GM12864 (cell line): ENCODE measurements around the gene HOXD8.

Experiments used
- DNase-seq: peaks from one replicate; pipeline ENCODE4 v3.0.0-alpha.2; 2011; ENCODE audit warnings: low read depth
- H3K4me3 ChIP-seq: 2 replicates; pipeline ENCODE4 v1.5.1; 2011; ENCODE audit warnings: mild to moderate bottlenecking, low read depth, low read length, control low read depth
- TF ChIP-seq, protein P1 (sequence below): IDR thresholded peaks from 2 replicates; pipeline ENCODE4 v1.5.1; 2011; ENCODE audit warnings: low read depth, mild to moderate bottlenecking, moderate library complexity, low read length, control low read depth, inconsistent platforms; ENCODE audit errors: missing control alignments

The HOXD8 gene

GRCh38 chr2:176099728-176100546 lies 29.6 kb upstream of the HOXD8 start, which contains the start of gene HOXD12:
TSS of gene HOXD12 (plus strand) at chr2:176099795. CDS start at chr2:176099802, 7 bp downstream.
- DNase-seq = no peak
- no peak within 1 kb of the TSS for H3K4me3 ChIP-seq
- TF ChIP-seq, protein P1, sequence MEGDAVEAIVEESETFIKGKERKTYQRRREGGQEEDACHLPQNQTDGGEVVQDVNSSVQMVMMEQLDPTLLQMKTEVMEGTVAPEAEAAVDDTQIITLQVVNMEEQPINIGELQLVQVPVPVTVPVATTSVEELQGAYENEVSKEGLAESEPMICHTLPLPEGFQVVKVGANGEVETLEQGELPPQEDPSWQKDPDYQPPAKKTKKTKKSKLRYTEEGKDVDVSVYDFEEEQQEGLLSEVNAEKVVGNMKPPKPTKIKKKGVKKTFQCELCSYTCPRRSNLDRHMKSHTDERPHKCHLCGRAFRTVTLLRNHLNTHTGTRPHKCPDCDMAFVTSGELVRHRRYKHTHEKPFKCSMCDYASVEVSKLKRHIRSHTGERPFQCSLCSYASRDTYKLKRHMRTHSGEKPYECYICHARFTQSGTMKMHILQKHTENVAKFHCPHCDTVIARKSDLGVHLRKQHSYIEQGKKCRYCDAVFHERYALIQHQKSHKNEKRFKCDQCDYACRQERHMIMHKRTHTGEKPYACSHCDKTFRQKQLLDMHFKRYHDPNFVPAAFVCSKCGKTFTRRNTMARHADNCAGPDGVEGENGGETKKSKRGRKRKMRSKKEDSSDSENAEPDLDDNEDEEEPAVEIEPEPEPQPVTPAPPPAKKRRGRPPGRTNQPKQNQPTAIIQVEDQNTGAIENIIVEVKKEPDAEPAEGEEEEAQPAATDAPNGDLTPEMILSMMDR = no peak

- H3K4me3 ChIP-seq = no peak overlapping the region
- no peak for DNase-seq
- TF ChIP-seq, protein P1 = no peak
Measured at GRCh38 chr2:176100547-176101140, 28.9 kb upstream of the HOXD8 start.

- H3K4me3 ChIP-seq = no peak overlapping the region
- TF ChIP-seq, protein P1 = no peak
- no peak for DNase-seq
Measured at GRCh38 chr2:176101216-176101830, 28.2 kb upstream of the HOXD8 start.

GRCh38 chr2:176101842-176102241 lies 27.7 kb upstream of the HOXD8 start:
- H3K4me3 ChIP-seq = no peak overlapping the region
- DNase-seq = no peak
- TF ChIP-seq, protein P1 = no peak

GRCh38 chr2:176102309-176102866 lies 27.1 kb upstream of the HOXD8 start:
- H3K4me3 ChIP-seq = no peak overlapping the region
- TF ChIP-seq, protein P1 = no peak
- no peak for DNase-seq

DNA sequence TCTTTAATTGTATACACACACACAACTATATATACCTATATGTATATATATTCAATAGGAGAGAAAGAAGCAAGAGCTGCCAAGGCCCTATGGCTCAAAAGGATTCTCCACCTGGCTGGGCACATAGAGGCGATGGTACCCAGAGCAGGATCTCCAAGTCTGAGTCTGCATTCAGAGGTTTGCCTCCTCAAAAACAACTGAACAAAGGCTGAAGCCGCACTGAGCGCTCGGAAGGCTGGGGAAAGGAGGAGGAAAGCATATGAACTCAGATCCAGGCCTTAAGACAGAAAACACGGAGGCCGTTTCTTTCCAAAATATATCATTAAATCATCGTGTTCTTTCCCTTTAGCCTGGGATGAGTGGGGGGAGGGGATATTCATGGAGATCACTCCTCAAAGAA lies 26.3 kb upstream of the HOXD8 start:
- H3K4me3 ChIP-seq = no peak overlapping the region
- DNase-seq = no peak
- TF ChIP-seq, protein P1 = no peak
